Upper lobe of right lung (tissue), 1 donor: ENCODE data around the gene LPCAT3. TPM values are rescaled to one million over a fixed set of nuclear protein-coding genes. Genes with fewer than 3 reads are reported as not detected.

Experiments
- ATAC-seq: fragments of 200-7000 bp; cut with Tn5 transposase; one replicate; pipeline ENCODE4 v1.9.1; 2020; ENCODE audit warnings: mild to moderate bottlenecking, moderate library complexity
- DNase-seq: peaks from one replicate; pipeline ENCODE4 v3.0.0-alpha.2; 2020
- H3K27ac ChIP-seq: fragments of 200-600 bp; one replicate; pipeline ENCODE4 v1.8.0; 2022
- H3K27me3 ChIP-seq: fragments of 200-600 bp; one replicate; pipeline ENCODE4 v1.8.0; 2022; ENCODE audit warnings: mild to moderate bottlenecking
- H3K36me3 ChIP-seq: fragments of 200-600 bp; one replicate; pipeline ENCODE4 v1.8.0; 2022
- H3K4me1 ChIP-seq: fragments of 200-600 bp; one replicate; pipeline ENCODE4 v1.8.0; 2022
- H3K4me3 ChIP-seq: fragments of 200-600 bp; one replicate; pipeline ENCODE4 v1.8.0; 2022; ENCODE audit warnings: mild to moderate bottlenecking
- H3K9me3 ChIP-seq: fragments of 200-600 bp; one replicate; pipeline ENCODE4 v1.8.0; 2022
- CTCF ChIP-seq: fragments of 200-600 bp; IDR thresholded peaks from one replicate; pipeline ENCODE4 v1.8.0; 2022; ENCODE audit warnings: antibody characterized with exemption
- intact Hi-C: fragments of 100-400 bp; cut with DNase I; formaldehyde crosslinking; loops from one replicate; pipeline ENCODE4 v1.11.0; 2022
- total RNA-seq: library from RNA; stranded (reverse); fragmentation: NEBNext Ultra II Directional; extraction: Animal tissue kit (Norgen Biotek cat#: 25700); gene quantifications from one replicate; pipeline ENCODE4 v1.2.1, GENCODE V29; 2021
- donor health status: DM: no; HTN: yes; CAD: no; lungs with severe emphysema.

LPCAT3 gene
- total RNA-seq, 1 donor from 2014 or later: 70.5 TPM

- peak overlapping the region; percentile 93 for H3K27ac ChIP-seq
- H3K4me3 ChIP-seq: peak overlapping the region; percentile 62
- H3K4me1 ChIP-seq: peaks cover 43% of the 10 kb centered on the region
- peaks cover 18% of the 10 kb centered on the region for H3K36me3 ChIP-seq
- DNase-seq (peak; percentile 96), ATAC-seq (peak; percentile 81)
- H3K9me3 ChIP-seq: no peaks in the 10 kb centered on the region
- peak; percentile 89 for TF ChIP-seq CTCF
- no peaks in the 10 kb centered on the region for H3K27me3 ChIP-seq
- intact Hi-C loops: loop anchor here (10.0 kb wide), 1 partner anchor 160 kb away; the partner anchor contains the start of gene C1RL
These were observed 73.7 kb downstream of the LPCAT3 start for GRCh38 chr12:6944381-6945186.

- no peaks in the 10 kb centered on the region for H3K27me3 ChIP-seq
- intact Hi-C loops: loop anchor here (10.0 kb wide), 1 partner anchor 161 kb away; the partner anchor contains the start of gene C1RL
- H3K36me3 ChIP-seq: peaks cover 18% of the 10 kb centered on the region
- peak within 1 kb of the TSS; percentile 62 for H3K4me3 ChIP-seq
- TF ChIP-seq CTCF: no peak
- peak within 1 kb of the TSS; percentile 93 for H3K27ac ChIP-seq
- ATAC-seq (peak; percentile 40), DNase-seq (peak; percentile 87)
- H3K9me3 ChIP-seq: no peaks in the 10 kb centered on the region
- H3K4me1 ChIP-seq: peaks cover 42% of the 10 kb centered on the region
These were observed 74.4 kb downstream of the LPCAT3 start, which contains the start of the genes C12orf57 and RNU7-1 for GRCh38 chr12:6943722-6944380. Gene C12orf57, plus strand, starts transcription at chr12:6944022. Its CDS starts 100 bp downstream, at chr12:6944122. Gene RNU7-1, plus strand, starts transcription at chr12:6943816.

GRCh38 chr12:6943389-6943721 lies 74.9 kb downstream of the LPCAT3 start:
- peak overlapping the region; percentile 93 for H3K27ac ChIP-seq
- H3K9me3 ChIP-seq: no peaks in the 10 kb centered on the region
- ATAC-seq (peak; percentile 40), DNase-seq (no peak)
- H3K4me3 ChIP-seq: peak overlapping the region; percentile 62
- peaks cover 44% of the 10 kb centered on the region for H3K4me1 ChIP-seq
- peaks cover 18% of the 10 kb centered on the region for H3K36me3 ChIP-seq
- no peaks in the 10 kb centered on the region for H3K27me3 ChIP-seq
- intact Hi-C loops: loop anchor here (10.0 kb wide), 1 partner anchor 161 kb away; the partner anchor contains the start of gene C1RL
- TF ChIP-seq CTCF: no peak

- Histone ChIP-seq H3K4me3 (no peak overlapping the region), H3K27me3 (no peaks in the 10 kb centered on the region), H3K9me3 (no peaks in the 10 kb centered on the region), H3K27ac (peak overlapping the region; percentile 93), H3K36me3 (peaks cover 18% of the 10 kb centered on the region), H3K4me1 (peaks cover 49% of the 10 kb centered on the region)
- no peak for TF ChIP-seq CTCF
- ATAC-seq: no peak
- DNase-seq: no peak
- intact Hi-C loops: loop anchor here (10.0 kb wide), 1 partner anchor 163 kb away; the partner anchor contains the start of gene C1RL
These were observed 76.0 kb downstream of the LPCAT3 start for GRCh38 chr12:6942331-6942665.

GRCh38 chr12:6941782-6942181 lies 76.5 kb downstream of the LPCAT3 start:
- no peak for ATAC-seq
- H3K4me1 ChIP-seq: peaks cover 49% of the 10 kb centered on the region
- no peaks in the 10 kb centered on the region for H3K9me3 ChIP-seq
- H3K4me3 ChIP-seq: no peak overlapping the region
- H3K27me3 ChIP-seq: no peaks in the 10 kb centered on the region
- no peak for DNase-seq
- no peak for TF ChIP-seq CTCF
- H3K36me3 ChIP-seq: peaks cover 18% of the 10 kb centered on the region
- no peak overlapping the region for H3K27ac ChIP-seq
- intact Hi-C loops: loop anchor here (10.0 kb wide), 1 partner anchor 163 kb away; the partner anchor contains the start of gene C1RL
